ENCODE results near the gene PAOX.

Gene PAOX

GRCh38 chr10:133355266-133355665, 23.8 kb upstream of the PAOX start:
- Histone ChIP-seq H2AFZ (ENCODE audit: low read length) (no peak overlapping the region), H3K4me3 (ENCODE audit: low read length, poor library complexity, severe bottlenecking) (no peak overlapping the region), H3K9ac (ENCODE audit: low read depth, low read length, poor library complexity, severe bottlenecking) (no peak overlapping the region), H3K9me3 (ENCODE audit: insufficient read depth, low read depth, low read length) (no peaks in the 10 kb centered on the region; the same call in 1 of the 2 replicates), H3F3A (ENCODE audit: low read depth) (no peaks in the 10 kb centered on the region), H3K27me3 (ENCODE audit: insufficient read depth, low read length, poor library complexity, severe bottlenecking) (no peaks in the 10 kb centered on the region), H3K4me1 (ENCODE audit: insufficient read depth, low read length, poor library complexity, severe bottlenecking) (no peaks in the 10 kb centered on the region), H3K79me2 (ENCODE audit: insufficient read depth, low read length) (no peaks in the 10 kb centered on the region), H3K9me2 (replicated peaks; ENCODE audit: low read depth, low read length) (no peaks in the 10 kb centered on the region), H4K20me1 (ENCODE audit: insufficient read depth, low read length, poor library complexity, severe bottlenecking) (no peaks in the 10 kb centered on the region), H3K4me2 (ENCODE audit: low read depth, low read length, poor library complexity, severe bottlenecking) (no peak overlapping the region), H3K36me3 (ENCODE audit: insufficient read depth, low read length) (no peaks in the 10 kb centered on the region)
- TF ChIP-seq, protein P1, sequence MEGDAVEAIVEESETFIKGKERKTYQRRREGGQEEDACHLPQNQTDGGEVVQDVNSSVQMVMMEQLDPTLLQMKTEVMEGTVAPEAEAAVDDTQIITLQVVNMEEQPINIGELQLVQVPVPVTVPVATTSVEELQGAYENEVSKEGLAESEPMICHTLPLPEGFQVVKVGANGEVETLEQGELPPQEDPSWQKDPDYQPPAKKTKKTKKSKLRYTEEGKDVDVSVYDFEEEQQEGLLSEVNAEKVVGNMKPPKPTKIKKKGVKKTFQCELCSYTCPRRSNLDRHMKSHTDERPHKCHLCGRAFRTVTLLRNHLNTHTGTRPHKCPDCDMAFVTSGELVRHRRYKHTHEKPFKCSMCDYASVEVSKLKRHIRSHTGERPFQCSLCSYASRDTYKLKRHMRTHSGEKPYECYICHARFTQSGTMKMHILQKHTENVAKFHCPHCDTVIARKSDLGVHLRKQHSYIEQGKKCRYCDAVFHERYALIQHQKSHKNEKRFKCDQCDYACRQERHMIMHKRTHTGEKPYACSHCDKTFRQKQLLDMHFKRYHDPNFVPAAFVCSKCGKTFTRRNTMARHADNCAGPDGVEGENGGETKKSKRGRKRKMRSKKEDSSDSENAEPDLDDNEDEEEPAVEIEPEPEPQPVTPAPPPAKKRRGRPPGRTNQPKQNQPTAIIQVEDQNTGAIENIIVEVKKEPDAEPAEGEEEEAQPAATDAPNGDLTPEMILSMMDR (conservative IDR thresholded peaks at IDR 0.05; ENCODE audit: low read length) = no peak

GRCh38 chr10:133355991-133356390, 23.1 kb upstream of the PAOX start:
- H2AFZ ChIP-seq (ENCODE audit: low read length) = no peak overlapping the region
- H3K27me3 ChIP-seq (ENCODE audit: insufficient read depth, low read length, poor library complexity, severe bottlenecking) = no peaks in the 10 kb centered on the region
- no peaks in the 10 kb centered on the region for H4K20me1 ChIP-seq (ENCODE audit: insufficient read depth, low read length, poor library complexity, severe bottlenecking)
- TF ChIP-seq, protein P1 (conservative IDR thresholded peaks at IDR 0.05; ENCODE audit: low read length) = no peak
- TF ChIP-seq EZH2phosphoT487 (IDR thresholded peaks at IDR 0.05; ENCODE audit: borderline replicate concordance) = no peak
- H3F3A ChIP-seq (ENCODE audit: low read depth) = no peaks in the 10 kb centered on the region
- no peaks in the 10 kb centered on the region for H3K36me3 ChIP-seq (ENCODE audit: insufficient read depth, low read length)
- no peak overlapping the region for H3K4me3 ChIP-seq (ENCODE audit: low read length, poor library complexity, severe bottlenecking)
- no peaks in the 10 kb centered on the region for H3K4me1 ChIP-seq (ENCODE audit: insufficient read depth, low read length, poor library complexity, severe bottlenecking)
- H3K9me2 ChIP-seq (replicated peaks; ENCODE audit: low read depth, low read length) = no peaks in the 10 kb centered on the region
- H3K4me2 ChIP-seq (ENCODE audit: low read depth, low read length, poor library complexity, severe bottlenecking) = no peak overlapping the region
- no peak overlapping the region for H3K9ac ChIP-seq (ENCODE audit: low read depth, low read length, poor library complexity, severe bottlenecking)
- no peaks in the 10 kb centered on the region for H3K79me2 ChIP-seq (ENCODE audit: insufficient read depth, low read length)
- no peaks in the 10 kb centered on the region; the same call in 1 of the 2 replicates for H3K9me3 ChIP-seq (ENCODE audit: insufficient read depth, low read depth, low read length)

DNA sequence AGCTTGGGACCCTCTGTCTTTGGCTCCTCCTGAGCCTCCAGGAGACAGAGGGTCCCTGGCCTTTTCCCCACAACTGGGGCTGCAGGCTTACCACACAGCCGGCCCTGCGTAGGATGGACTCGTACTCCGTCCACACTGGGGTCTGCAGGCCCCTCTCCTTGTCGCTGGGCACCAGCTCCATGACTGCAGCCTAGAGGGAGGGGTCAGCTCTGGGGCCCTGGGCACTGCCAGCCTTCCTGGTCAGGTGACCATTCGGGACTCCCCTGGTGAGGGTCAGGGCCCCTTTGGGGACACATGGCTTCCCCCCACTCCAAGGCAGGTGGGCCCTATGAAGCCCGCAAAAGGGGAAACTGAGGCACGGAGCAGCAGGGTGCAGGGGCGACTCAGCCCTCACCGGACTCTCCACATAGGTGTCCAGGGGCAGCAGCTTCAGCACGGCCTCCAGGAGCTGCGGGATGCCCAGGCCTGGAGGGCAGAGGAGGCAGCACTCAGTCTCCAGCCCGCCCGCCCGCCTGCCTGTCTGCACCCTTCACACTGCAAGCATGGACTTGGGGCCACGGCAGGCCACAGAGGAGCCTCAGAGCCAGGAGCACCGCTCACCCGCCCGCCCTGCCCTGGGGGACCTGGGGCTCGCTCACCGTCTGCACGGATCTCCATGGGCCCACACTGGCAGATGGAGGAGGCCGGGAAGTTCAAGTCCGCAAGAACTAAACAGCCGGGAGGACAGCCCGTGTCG, 22.3 kb upstream of the PAOX start:
- Histone ChIP-seq H3K4me2 (ENCODE audit: low read depth, low read length, poor library complexity, severe bottlenecking) (peak overlapping the region; percentile 57), H3K4me1 (ENCODE audit: insufficient read depth, low read length, poor library complexity, severe bottlenecking) (no peaks in the 10 kb centered on the region), H3K9me2 (replicated peaks; ENCODE audit: low read depth, low read length) (no peaks in the 10 kb centered on the region), H3K36me3 (ENCODE audit: insufficient read depth, low read length) (no peaks in the 10 kb centered on the region), H3K9ac (ENCODE audit: low read depth, low read length, poor library complexity, severe bottlenecking) (peak overlapping the region; percentile 59), H3K9me3 (ENCODE audit: insufficient read depth, low read depth, low read length) (no peaks in the 10 kb centered on the region; the same call in 1 of the 2 replicates), H3F3A (ENCODE audit: low read depth) (no peaks in the 10 kb centered on the region), H2AFZ (ENCODE audit: low read length) (no peak overlapping the region), H3K79me2 (ENCODE audit: insufficient read depth, low read length) (no peaks in the 10 kb centered on the region), H3K27me3 (ENCODE audit: insufficient read depth, low read length, poor library complexity, severe bottlenecking) (no peaks in the 10 kb centered on the region), H4K20me1 (ENCODE audit: insufficient read depth, low read length, poor library complexity, severe bottlenecking) (no peaks in the 10 kb centered on the region), H3K4me3 (ENCODE audit: low read length, poor library complexity, severe bottlenecking) (peak overlapping the region; percentile 66)
- TF ChIP-seq, protein P1 (conservative IDR thresholded peaks at IDR 0.05; ENCODE audit: low read length) = no peak
- no peak for TF ChIP-seq EZH2phosphoT487 (IDR thresholded peaks at IDR 0.05; ENCODE audit: borderline replicate concordance)

Measured in Loucy (cell line).